GM12878 (cell line): ENCODE data around the gene VPS25. TPM values are rescaled to one million over a fixed set of nuclear protein-coding genes. Genes with fewer than 3 reads are reported as not detected.

ENCODE experiments used
- ATAC-seq: fragments of 200-7000 bp; cut with Tn5 transposase; 3 replicates; pipeline ENCODE4 v1.9.1; 2020; ENCODE audit warnings: mild to moderate bottlenecking, moderate library complexity
- BruUV-seq: library from RNA; stranded (reverse); fragments of 400-500 nt; replicated peaks from 2 replicates; lab custom pipeline; 2021; lab: Mats Ljungman, UMichigan
- CTCF ChIA-PET: fragments of 300-600 bp; sonication (Branson Sonifier 250); formaldehyde crosslinking; extraction: SDS; loops from one replicate; lab custom pipeline; 2021; ENCODE audit warnings: inconsistent platforms; lab: Yijun Ruan, JAX
- POLR2A ChIA-PET: fragments of 350-600 bp; formaldehyde crosslinking; extraction: SDS; loops from one replicate; lab custom pipeline; 2021; ENCODE audit warnings: inconsistent platforms; lab: Charles Lee
- RAD21 ChIA-PET: fragments of 300-600 bp; sonication (Branson Sonifier 250); formaldehyde crosslinking; loops from one replicate; lab custom pipeline; 2023; ENCODE audit warnings: antibody characterized with exemption; ENCODE audit not compliant: unreplicated experiment; lab: Charles Lee
- SMC1A ChIA-PET: fragments of 300-600 bp; sonication (Branson Sonifier 250); formaldehyde crosslinking; loops from one replicate; lab custom pipeline; 2023; ENCODE audit not compliant: unreplicated experiment, uncharacterized antibody; lab: Charles Lee
- DNase-seq: peaks from one replicate; pipeline ENCODE4 v3.0.0-alpha.2; 2011; ENCODE audit warnings: low read depth, low spot score
- FAIRE-seq: peaks from 3 replicates; lab custom pipeline; 2011; peaks lifted over from hg19 to GRCh38; lab: Jason Lieb, UNC
- H2AFZ ChIP-seq: 2 replicates; pipeline ENCODE4 v1.6.0; 2011; ENCODE audit warnings: low read depth, low read length, control low read depth; ENCODE audit not compliant: control insufficient read depth
- H3K27ac ChIP-seq: 2 replicates; pipeline ENCODE4 v1.5.1; 2011; ENCODE audit warnings: control low read depth; ENCODE audit not compliant: control insufficient read depth, insufficient read depth
- H3K27me3 ChIP-seq, 2 experiments: replicated peaks in 1 of 2; 2 replicates each; pipeline versions ENCODE4 v1.6.0 to v1.6.1; 2011; ENCODE audit warnings: low read length in 1 of 2; ENCODE audit not compliant: control insufficient read depth in 2 of 2, insufficient read depth in 2 of 2
- H3K36me3 ChIP-seq, 2 experiments: 2 replicates each; pipeline ENCODE4 v1.5.1; 2011; ENCODE audit warnings: low read length in 1 of 2; ENCODE audit not compliant: control insufficient read depth in 2 of 2, insufficient read depth in 2 of 2
- H3K4me1 ChIP-seq: 2 replicates; pipeline ENCODE4 v1.6.1; 2011; ENCODE audit warnings: mild to moderate bottlenecking, low read length, moderate library complexity, mixed read lengths; ENCODE audit not compliant: control insufficient read depth, insufficient read depth
- H3K4me2 ChIP-seq: 2 replicates; pipeline ENCODE4 v1.6.0; 2011; ENCODE audit warnings: control low read depth; ENCODE audit not compliant: control insufficient read depth, insufficient read depth
- H3K4me3 ChIP-seq: fragments of 200-600 bp; sonication (generic); 2 replicates; pipeline ENCODE4 v1.5.1; 2016
- H3K79me2 ChIP-seq: 2 replicates; pipeline ENCODE4 v1.6.0; 2011; ENCODE audit warnings: low read length; ENCODE audit not compliant: control insufficient read depth, insufficient read depth
- H3K9ac ChIP-seq: 2 replicates; pipeline ENCODE4 v1.8.0; 2011; ENCODE audit warnings: low read length, control low read depth, mixed read lengths; ENCODE audit not compliant: control insufficient read depth, insufficient read depth
- H3K9me3 ChIP-seq: replicated peaks from 3 replicates; pipeline ENCODE4 v1.5.1; 2011; ENCODE audit warnings: mild to moderate bottlenecking, low read length; ENCODE audit not compliant: control insufficient read depth, insufficient read depth
- H4K20me1 ChIP-seq: 2 replicates; pipeline ENCODE4 v1.6.0; 2011; ENCODE audit not compliant: control insufficient read depth, insufficient read depth
- BHLHE40 ChIP-seq, 2 experiments: fragments of 450-650 bp in 1 of 2; IDR thresholded peaks; 2 replicates each; pipeline ENCODE4 v1.6.1; 2011 to 2017; ENCODE audit warnings: low read depth in 2 of 2, borderline replicate concordance in 1 of 2, improper control_type of control experiment in 1 of 2, low read length in 1 of 2, mild to moderate bottlenecking in 1 of 2
- EGR1 ChIP-seq, 2 experiments: IDR thresholded peaks; 1 replicate in 1 of 2; 2 replicates in 1 of 2; pipeline ENCODE4 v1.6.1; 2011 to 2012; ENCODE audit warnings: low read depth in 2 of 2, low read length in 2 of 2, borderline replicate concordance in 1 of 2, mild to moderate bottlenecking in 1 of 2, moderate library complexity in 1 of 2
- HDAC6 ChIP-seq: fragments of 200-600 bp; sonication (generic); IDR thresholded peaks from one replicate; pipeline ENCODE4 v1.8.0; 2017; ENCODE audit warnings: antibody characterized with exemption; ENCODE audit not compliant: unreplicated experiment
- JUND ChIP-seq: IDR thresholded peaks from 2 replicates; pipeline ENCODE4 v1.6.1; 2012; ENCODE audit warnings: low read depth, mild to moderate bottlenecking, low read length, improper control_type of control experiment, moderate library complexity
- NFIC ChIP-seq: IDR thresholded peaks from 2 replicates; pipeline ENCODE4 v1.6.1; 2012; ENCODE audit warnings: low read depth, mild to moderate bottlenecking, inconsistent platforms, low read length, moderate library complexity
- NFYA ChIP-seq: IDR thresholded peaks from 2 replicates; pipeline ENCODE4 v1.6.1; 2011; ENCODE audit warnings: low read depth, mild to moderate bottlenecking, low read length, improper control_type of control experiment, borderline replicate concordance
- SRF ChIP-seq, 2 experiments: IDR thresholded peaks; 2 replicates each; pipeline ENCODE4 v1.6.1; 2011; ENCODE audit warnings: low read depth in 2 of 2, low read length in 2 of 2, mild to moderate bottlenecking in 1 of 2, moderate library complexity in 1 of 2
- SUZ12 ChIP-seq: fragments of 200-600 bp; sonication (generic); IDR thresholded peaks from one replicate; pipeline ENCODE4 v1.6.1; 2018; ENCODE audit warnings: antibody characterized with exemption, mild to moderate bottlenecking; ENCODE audit not compliant: unreplicated experiment
- YY1 ChIP-seq: IDR thresholded peaks from 2 replicates; pipeline ENCODE4 v1.6.1; 2011; ENCODE audit warnings: low read depth, mild to moderate bottlenecking, low read length
- WGBS: methylation state at CpG from one replicate; pipeline ENCODE4 v1.1.6; 2016; ENCODE audit warnings: low lambda C conversion rate; ENCODE audit not compliant: insufficient replicate concordance, insufficient coverage; ENCODE audit errors: missing lambda C conversion rate; 5-methylcytosine and 5-hydroxymethylcytosine counted together
- in situ Hi-C: fragments of 300-500 bp; cut with MboI; formaldehyde crosslinking; loops from 9 replicates; pipeline ENCODE4 v1.14.3; 2018; ENCODE audit warnings: mixed read lengths
- intact Hi-C: fragments of 100-400 bp; cut with micrococcal nuclease; formaldehyde crosslinking; loops from one replicate; pipeline ENCODE4 v1.14.2; 2022; ENCODE audit not compliant: unreplicated experiment
- polyA plus RNA-seq, 11 experiments: library from polyadenylated mRNA; depleted of rRNA in 4 of 11; unstranded in 6 of 11; stranded (reverse) in 5 of 11; fragments of >200 nt; fragmentation: Nextera tagmentation in 4 of 11; fragmentation: Illumina TruSeq in 1 of 11; extraction: Ambion mirVana in 4 of 11; extraction: Trizol in 1 of 11; gene quantifications; 1 replicate in 1 of 11; 2 replicates in 10 of 11; pipeline versions ENCODE4 v1.2.1 to v1.2.3, GENCODE V29; 2011 to 2016; ENCODE audit warnings: inconsistent platforms in 2 of 11, missing spikeins in 2 of 11, low read depth in 1 of 11
- total RNA-seq, 4 experiments: library from RNA; depleted of rRNA in 3 of 4; stranded (reverse); fragments of >200 nt in 3 of 4; fragmentation: Illumina TruSeq in 1 of 4; extraction: Trizol in 1 of 4; gene quantifications; 2 replicates each; pipeline versions ENCODE4 v1.2.1 to v1.2.3, GENCODE V29; 2013 to 2021
- TF ChIP-seq, protein P1 (sequence below): fragments of 450-650 bp; IDR thresholded peaks from 2 replicates; pipeline ENCODE4 v1.6.1; 2017; ENCODE audit warnings: mild to moderate bottlenecking, moderate library complexity
- TF ChIP-seq, protein P2 (sequence below): IDR thresholded peaks from 2 replicates; pipeline ENCODE4 v1.6.1; 2011; ENCODE audit warnings: mild to moderate bottlenecking, low read depth, low read length, moderate library complexity; ENCODE audit not compliant: insufficient replicate concordance
- TF ChIP-seq, protein P3 (sequence below): fragments of 450-650 bp; IDR thresholded peaks from 2 replicates; pipeline ENCODE4 v1.6.1; 2017; ENCODE audit warnings: mild to moderate bottlenecking, moderate library complexity

VPS25 gene
- total and polyA plus RNA-seq, 10 of the 15 experiments (the other 5 are each of a cell fraction or from before 2014, with no cell fraction given): 92.7 to 185 (median 136) TPM

DNA sequence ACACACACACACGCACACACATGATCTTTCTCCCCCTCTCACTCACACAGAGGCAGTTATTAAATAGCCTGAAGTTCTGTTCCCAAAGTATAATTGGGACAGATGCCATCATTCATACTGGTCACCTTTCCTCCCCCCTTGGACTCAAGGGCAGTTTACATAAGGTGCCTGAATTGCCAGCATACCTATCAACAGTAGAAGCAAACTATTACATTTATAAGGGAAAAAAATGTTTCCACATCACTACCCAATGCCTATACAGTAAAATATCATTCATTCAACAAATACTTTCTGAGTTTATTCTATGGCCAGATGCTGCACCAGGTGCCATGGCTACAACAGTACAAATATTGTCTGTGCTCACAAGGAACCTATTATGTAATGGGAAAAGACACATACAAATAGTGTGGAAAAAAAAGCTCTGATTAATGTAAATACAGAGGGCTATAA is 31.7 kb downstream of the VPS25 start:
- 17% methylated on average over 1 of the region's 1 CpG for WGBS
- in situ Hi-C loops (loop anchor here (5.0 kb wide), 1 partner anchor 53 kb away; no protein-coding TSS in a partner anchor), intact Hi-C loops (no loop called here)
- no peak overlapping the region for H3K4me2 ChIP-seq
- SMC1A ChIA-PET: no interaction called here
- no peaks in the 10 kb centered on the region for H3K27me3 ChIP-seq
- CTCF ChIA-PET: interaction anchor here (0.9 to 1.5 kb wide), 3 partner anchors 15 to 42 kb away, joined by 3 to 5 read pairs (median 4); no protein-coding TSS in a partner anchor
- no TSS peak for BruUV-seq
- H3K36me3 ChIP-seq: no peaks in the 10 kb centered on the region; a peak in 1 of 4 replicates
- H3K9ac ChIP-seq: no peak overlapping the region
- no peak overlapping the region for H2AFZ ChIP-seq
- FAIRE-seq (no peak), ATAC-seq (no peak), DNase-seq (no peak)
- H3K4me3 ChIP-seq: no peak overlapping the region
- no peaks in the 10 kb centered on the region for H3K4me1 ChIP-seq
- no peak overlapping the region for H3K27ac ChIP-seq
- H4K20me1 ChIP-seq: no peaks in the 10 kb centered on the region
- no peaks in the 10 kb centered on the region for H3K79me2 ChIP-seq
- H3K9me3 ChIP-seq: no peaks in the 10 kb centered on the region
- RAD21 ChIA-PET: interaction anchor here (1.3 kb wide), 1 partner anchor 41 kb away, joined by 3 read pairs; no protein-coding TSS in a partner anchor
- POLR2A ChIA-PET: interaction anchor here (0.5 kb wide), 1 partner anchor 674 kb away, joined by 5 read pairs; no protein-coding TSS in a partner anchor
- TF ChIP-seq, protein P1, sequence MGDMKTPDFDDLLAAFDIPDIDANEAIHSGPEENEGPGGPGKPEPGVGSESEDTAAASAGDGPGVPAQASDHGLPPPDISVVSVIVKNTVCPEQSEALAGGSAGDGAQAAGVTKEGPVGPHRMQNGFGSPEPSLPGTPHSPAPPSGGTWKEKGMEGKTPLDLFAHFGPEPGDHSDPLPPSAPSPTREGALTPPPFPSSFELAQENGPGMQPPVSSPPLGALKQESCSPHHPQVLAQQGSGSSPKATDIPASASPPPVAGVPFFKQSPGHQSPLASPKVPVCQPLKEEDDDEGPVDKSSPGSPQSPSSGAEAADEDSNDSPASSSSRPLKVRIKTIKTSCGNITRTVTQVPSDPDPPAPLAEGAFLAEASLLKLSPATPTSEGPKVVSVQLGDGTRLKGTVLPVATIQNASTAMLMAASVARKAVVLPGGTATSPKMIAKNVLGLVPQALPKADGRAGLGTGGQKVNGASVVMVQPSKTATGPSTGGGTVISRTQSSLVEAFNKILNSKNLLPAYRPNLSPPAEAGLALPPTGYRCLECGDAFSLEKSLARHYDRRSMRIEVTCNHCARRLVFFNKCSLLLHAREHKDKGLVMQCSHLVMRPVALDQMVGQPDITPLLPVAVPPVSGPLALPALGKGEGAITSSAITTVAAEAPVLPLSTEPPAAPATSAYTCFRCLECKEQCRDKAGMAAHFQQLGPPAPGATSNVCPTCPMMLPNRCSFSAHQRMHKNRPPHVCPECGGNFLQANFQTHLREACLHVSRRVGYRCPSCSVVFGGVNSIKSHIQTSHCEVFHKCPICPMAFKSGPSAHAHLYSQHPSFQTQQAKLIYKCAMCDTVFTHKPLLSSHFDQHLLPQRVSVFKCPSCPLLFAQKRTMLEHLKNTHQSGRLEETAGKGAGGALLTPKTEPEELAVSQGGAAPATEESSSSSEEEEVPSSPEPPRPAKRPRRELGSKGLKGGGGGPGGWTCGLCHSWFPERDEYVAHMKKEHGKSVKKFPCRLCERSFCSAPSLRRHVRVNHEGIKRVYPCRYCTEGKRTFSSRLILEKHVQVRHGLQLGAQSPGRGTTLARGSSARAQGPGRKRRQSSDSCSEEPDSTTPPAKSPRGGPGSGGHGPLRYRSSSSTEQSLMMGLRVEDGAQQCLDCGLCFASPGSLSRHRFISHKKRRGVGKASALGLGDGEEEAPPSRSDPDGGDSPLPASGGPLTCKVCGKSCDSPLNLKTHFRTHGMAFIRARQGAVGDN: no peak
- no peak for TF ChIP-seq HDAC6
- no peak for TF ChIP-seq JUND
- no peak for TF ChIP-seq BHLHE40 (IDR thresholded peaks at IDR 0.05; ENCODE audit: borderline replicate concordance in 1 of 2, low read depth in 2 of 2, low read length in 1 of 2)
- TF ChIP-seq NFIC: no peak
- TF ChIP-seq, protein P2, sequence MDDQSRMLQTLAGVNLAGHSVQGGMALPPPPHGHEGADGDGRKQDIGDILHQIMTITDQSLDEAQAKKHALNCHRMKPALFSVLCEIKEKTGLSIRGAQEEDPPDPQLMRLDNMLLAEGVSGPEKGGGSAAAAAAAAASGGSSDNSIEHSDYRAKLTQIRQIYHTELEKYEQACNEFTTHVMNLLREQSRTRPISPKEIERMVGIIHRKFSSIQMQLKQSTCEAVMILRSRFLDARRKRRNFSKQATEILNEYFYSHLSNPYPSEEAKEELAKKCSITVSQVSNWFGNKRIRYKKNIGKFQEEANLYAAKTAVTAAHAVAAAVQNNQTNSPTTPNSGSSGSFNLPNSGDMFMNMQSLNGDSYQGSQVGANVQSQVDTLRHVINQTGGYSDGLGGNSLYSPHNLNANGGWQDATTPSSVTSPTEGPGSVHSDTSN: no peak
- no peak for TF ChIP-seq SUZ12
- TF ChIP-seq SRF (IDR thresholded peaks at IDR 0.05; ENCODE audit: low read depth in 2 of 2, low read length in 2 of 2): no peak
- TF ChIP-seq, protein P3, sequence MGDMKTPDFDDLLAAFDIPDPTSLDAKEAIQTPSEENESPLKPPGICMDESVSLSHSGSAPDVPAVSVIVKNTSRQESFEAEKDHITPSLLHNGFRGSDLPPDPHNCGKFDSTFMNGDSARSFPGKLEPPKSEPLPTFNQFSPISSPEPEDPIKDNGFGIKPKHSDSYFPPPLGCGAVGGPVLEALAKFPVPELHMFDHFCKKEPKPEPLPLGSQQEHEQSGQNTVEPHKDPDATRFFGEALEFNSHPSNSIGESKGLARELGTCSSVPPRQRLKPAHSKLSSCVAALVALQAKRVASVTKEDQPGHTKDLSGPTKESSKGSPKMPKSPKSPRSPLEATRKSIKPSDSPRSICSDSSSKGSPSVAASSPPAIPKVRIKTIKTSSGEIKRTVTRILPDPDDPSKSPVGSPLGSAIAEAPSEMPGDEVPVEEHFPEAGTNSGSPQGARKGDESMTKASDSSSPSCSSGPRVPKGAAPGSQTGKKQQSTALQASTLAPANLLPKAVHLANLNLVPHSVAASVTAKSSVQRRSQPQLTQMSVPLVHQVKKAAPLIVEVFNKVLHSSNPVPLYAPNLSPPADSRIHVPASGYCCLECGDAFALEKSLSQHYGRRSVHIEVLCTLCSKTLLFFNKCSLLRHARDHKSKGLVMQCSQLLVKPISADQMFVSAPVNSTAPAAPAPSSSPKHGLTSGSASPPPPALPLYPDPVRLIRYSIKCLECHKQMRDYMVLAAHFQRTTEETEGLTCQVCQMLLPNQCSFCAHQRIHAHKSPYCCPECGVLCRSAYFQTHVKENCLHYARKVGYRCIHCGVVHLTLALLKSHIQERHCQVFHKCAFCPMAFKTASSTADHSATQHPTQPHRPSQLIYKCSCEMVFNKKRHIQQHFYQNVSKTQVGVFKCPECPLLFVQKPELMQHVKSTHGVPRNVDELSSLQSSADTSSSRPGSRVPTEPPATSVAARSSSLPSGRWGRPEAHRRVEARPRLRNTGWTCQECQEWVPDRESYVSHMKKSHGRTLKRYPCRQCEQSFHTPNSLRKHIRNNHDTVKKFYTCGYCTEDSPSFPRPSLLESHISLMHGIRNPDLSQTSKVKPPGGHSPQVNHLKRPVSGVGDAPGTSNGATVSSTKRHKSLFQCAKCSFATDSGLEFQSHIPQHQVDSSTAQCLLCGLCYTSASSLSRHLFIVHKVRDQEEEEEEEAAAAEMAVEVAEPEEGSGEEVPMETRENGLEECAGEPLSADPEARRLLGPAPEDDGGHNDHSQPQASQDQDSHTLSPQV: no peak
- no peak for TF ChIP-seq EGR1 (IDR thresholded peaks at IDR 0.05; ENCODE audit: borderline replicate concordance in 1 of 2, low read depth in 2 of 2, low read length in 2 of 2)
- TF ChIP-seq YY1: no peak
- no peak for TF ChIP-seq NFYA
